SK-N-SH (cell line): ENCODE measurements around the gene ST7. TPM values are rescaled to one million over a fixed set of nuclear protein-coding genes. Genes with fewer than 3 reads are reported as not detected.
A peak's percentile ranks its signal among the peaks of the same experiment; 100 is the strongest.

Experiments used
- CTCF ChIA-PET: fragments of 300-600, 350-600 bp; formaldehyde crosslinking; extraction: SDS; loops from one replicate; lab custom pipeline; 2021; lab: Yijun Ruan, JAX
- POLR2A ChIA-PET: fragments of 350-600 bp; sonication (Branson Sonifier 250); formaldehyde crosslinking; extraction: SDS; loops from one replicate; lab custom pipeline; 2020; ENCODE audit warnings: antibody characterized with exemption, inconsistent platforms; lab: Yijun Ruan, JAX
- DNase-seq: peaks from one replicate; pipeline ENCODE4 v3.0.0; 2012
- H2AFZ ChIP-seq: fragments of 200-600 bp; sonication (generic); 2 replicates; pipeline ENCODE4 v1.8.1; 2016; ENCODE audit warnings: antibody characterized with exemption, mild to moderate bottlenecking, low read depth
- H3F3A ChIP-seq: fragments of 200-600 bp; sonication (generic); replicated peaks from 2 replicates; pipeline ENCODE3; 2016; ENCODE audit warnings: antibody characterized with exemption, mild to moderate bottlenecking; ENCODE audit not compliant: insufficient read depth
- H3K27ac ChIP-seq, 2 experiments: fragments of 200-500 bp in 1 of 2; fragments of 200-600 bp in 1 of 2; sonication (Bioruptor generic) in 1 of 2; sonication (generic), shearing (Covaris generic) in 1 of 2; 2 replicates each; pipeline versions ENCODE4 v1.5.1 to v1.6.1; 2014 to 2016; ENCODE audit warnings: low read depth in 2 of 2, inconsistent platforms in 1 of 2, low read length in 1 of 2, mild to moderate bottlenecking in 1 of 2, mixed read lengths in 1 of 2
- H3K27me3 ChIP-seq: fragments of 200-600 bp; sonication (generic), shearing (Covaris generic); 2 replicates; pipeline ENCODE4 v1.6.1; 2016; ENCODE audit warnings: mixed run types; ENCODE audit not compliant: insufficient read depth
- H3K36me3 ChIP-seq, 2 experiments: fragments of 200-500 bp in 1 of 2; fragments of 200-600 bp in 1 of 2; sonication (Bioruptor generic) in 1 of 2; sonication (generic) in 1 of 2; replicated peaks in 1 of 2; 2 replicates each; pipeline versions ENCODE3 to v1.5.1; 2014 to 2016; ENCODE audit warnings: low read length in 1 of 2, mild to moderate bottlenecking in 1 of 2; ENCODE audit not compliant: insufficient read depth in 2 of 2, control insufficient read depth in 1 of 2
- H3K4me1 ChIP-seq, 2 experiments: fragments of 200-500 bp in 1 of 2; fragments of 200-600 bp in 1 of 2; sonication (Bioruptor generic) in 1 of 2; sonication (generic), shearing (Covaris generic) in 1 of 2; 2 replicates each; pipeline versions ENCODE4 v1.5.1 to v1.6.1; 2014 to 2016; ENCODE audit warnings: low read depth in 1 of 2, low read length in 1 of 2, mixed run types in 1 of 2; ENCODE audit not compliant: insufficient read depth in 2 of 2, control insufficient read depth in 1 of 2
- H3K4me2 ChIP-seq: fragments of 200-600 bp; sonication (generic), shearing (Covaris generic); 2 replicates; pipeline ENCODE4 v1.6.1; 2017; ENCODE audit warnings: mixed run types
- H3K4me3 ChIP-seq, 2 experiments: fragments of 200-500 bp in 1 of 2; fragments of 200-600 bp in 1 of 2; sonication (Bioruptor generic) in 1 of 2; sonication (generic), shearing (Covaris generic) in 1 of 2; 2 replicates each; pipeline versions ENCODE4 v1.5.1 to v1.8.1; 2014 to 2016; ENCODE audit warnings: low read depth in 2 of 2, inconsistent platforms in 1 of 2, low read length in 1 of 2, mild to moderate bottlenecking in 1 of 2, mixed read lengths in 1 of 2, moderate library complexity in 1 of 2
- H3K79me2 ChIP-seq: fragments of 200-600 bp; sonication (generic); 2 replicates; pipeline ENCODE4 v1.8.1; 2017; ENCODE audit warnings: mild to moderate bottlenecking; ENCODE audit not compliant: insufficient read depth
- H3K9ac ChIP-seq: fragments of 200-600 bp; sonication (generic); 2 replicates; pipeline ENCODE4 v1.6.1; 2017; ENCODE audit warnings: mixed run types
- H3K9me2 ChIP-seq: fragments of 200-600 bp; sonication (generic); 2 replicates; pipeline ENCODE4 v1.6.1; 2017; ENCODE audit warnings: mixed run types
- H3K9me3 ChIP-seq: fragments of 200-600 bp; sonication (generic); 2 replicates; pipeline ENCODE4 v1.6.1; 2017; ENCODE audit warnings: mixed run types, mild to moderate bottlenecking, moderate library complexity
- H4K20me1 ChIP-seq: fragments of 200-600 bp; sonication (generic); 2 replicates; pipeline ENCODE4 v1.6.1; 2017; ENCODE audit warnings: mild to moderate bottlenecking, mixed run types; ENCODE audit not compliant: insufficient read depth
- EP300 ChIP-seq, 2 experiments: IDR thresholded peaks; 2 replicates each; pipeline versions ENCODE4 v1.4.0 to v1.6.1; 2012; ENCODE audit warnings: borderline replicate concordance in 1 of 2, low read depth in 1 of 2, low read length in 1 of 2
- EZH2phosphoT487 ChIP-seq: fragments of 200-600 bp; sonication (generic); IDR thresholded peaks from 2 replicates; pipeline ENCODE4 v1.6.1; 2017; ENCODE audit warnings: low read depth, mixed run types, mild to moderate bottlenecking, antibody characterized with exemption, moderate library complexity, borderline replicate concordance
- FOSL2 ChIP-seq: IDR thresholded peaks from 2 replicates; pipeline ENCODE4 v1.4.0; 2012; ENCODE audit warnings: low read depth, mild to moderate bottlenecking, moderate library complexity, borderline replicate concordance
- FOXM1 ChIP-seq: IDR thresholded peaks from 2 replicates; pipeline ENCODE4 v1.4.0; 2012; ENCODE audit warnings: low read depth, mild to moderate bottlenecking
- JUND ChIP-seq: IDR thresholded peaks from 2 replicates; pipeline ENCODE4 v1.4.0; 2012
- MAX ChIP-seq: IDR thresholded peaks from 2 replicates; pipeline ENCODE4 v1.4.0; 2012; ENCODE audit warnings: low read depth
- MEF2A ChIP-seq: IDR thresholded peaks from 2 replicates; pipeline ENCODE4 v1.4.0; 2012; ENCODE audit warnings: low read depth, borderline replicate concordance
- MXI1 ChIP-seq: IDR thresholded peaks from 2 replicates; pipeline ENCODE4 v1.6.1; 2012; ENCODE audit warnings: mild to moderate bottlenecking, low read depth, low read length, improper control_type of control experiment
- NFIC ChIP-seq: IDR thresholded peaks from 2 replicates; pipeline ENCODE4 v1.4.0; 2012; ENCODE audit warnings: borderline replicate concordance
- PBX3 ChIP-seq: IDR thresholded peaks from 2 replicates; pipeline ENCODE4; 2012
- RAD21 ChIP-seq: IDR thresholded peaks from 2 replicates; pipeline ENCODE4 v1.6.1; 2012; ENCODE audit warnings: mild to moderate bottlenecking, low read length
- RCOR1 ChIP-seq: fragments of 150-350 bp; IDR thresholded peaks from 2 replicates; pipeline ENCODE4 v1.6.1; 2017; ENCODE audit warnings: antibody characterized with exemption, low read length
- REST ChIP-seq: IDR thresholded peaks from 2 replicates; pipeline ENCODE4 v1.6.1; 2012; ENCODE audit warnings: mild to moderate bottlenecking, low read depth, low read length, moderate library complexity
- RXRA ChIP-seq: IDR thresholded peaks from 2 replicates; pipeline ENCODE4 v1.4.0; 2012; ENCODE audit warnings: low read depth, mild to moderate bottlenecking, borderline replicate concordance
- TCF12 ChIP-seq: IDR thresholded peaks from 2 replicates; pipeline ENCODE4 v1.4.0; 2012
- TEAD4 ChIP-seq: IDR thresholded peaks from 2 replicates; pipeline ENCODE4 v1.4.0; 2012; ENCODE audit warnings: mild to moderate bottlenecking, borderline replicate concordance; ENCODE audit not compliant: insufficient read depth
- USF1 ChIP-seq: IDR thresholded peaks from 2 replicates; pipeline ENCODE4 v1.4.0; 2012; ENCODE audit warnings: low read depth, borderline replicate concordance
- USF2 ChIP-seq: fragments of 150-350 bp; IDR thresholded peaks from 2 replicates; pipeline ENCODE4 v1.6.1; 2017; ENCODE audit warnings: antibody characterized with exemption, low read length, low read depth, borderline replicate concordance
- YY1 ChIP-seq: IDR thresholded peaks from 2 replicates; pipeline ENCODE4 v1.4.0; 2012; ENCODE audit warnings: low read depth, mild to moderate bottlenecking
- ZBTB33 ChIP-seq: IDR thresholded peaks from 2 replicates; pipeline ENCODE4 v1.4.0; 2012; ENCODE audit warnings: low read depth, borderline replicate concordance
- WGBS: methylation state at CpG from one replicate; pipeline ENCODE4 v1.1.6; 2017; ENCODE audit warnings: low lambda C conversion rate; 5-methylcytosine and 5-hydroxymethylcytosine counted together
- polyA plus RNA-seq, 3 experiments: library from polyadenylated mRNA; depleted of rRNA; stranded (reverse); fragments of >200 nt; gene quantifications; 2 replicates each; pipeline ENCODE4 v1.2.3, GENCODE V29; 2012

The ST7 gene
- polyA plus RNA-seq, 1 of the 3 experiments (the other 2 are of a cell fraction): 23.5 TPM

GRCh38 chr7:117098457-117098856, 145.2 kb downstream of the ST7 start:
- peaks cover 4 to 9% of the 10 kb centered on the region in 2 experiments; a peak in 3 of 4 replicates for H3K4me1 ChIP-seq
- peak overlapping the region; percentile 35; the same call in 1 of the 2 replicates for H3K9ac ChIP-seq
- H3K27ac ChIP-seq: peak overlapping the region in 1 of 2 experiments; percentile 96; a peak in 2 of 4 replicates
- no peak overlapping the region for H2AFZ ChIP-seq
- H3K9me3 ChIP-seq: no peaks in the 10 kb centered on the region
- no peaks in the 10 kb centered on the region for H3K9me2 ChIP-seq
- no peak overlapping the region for H3K4me3 ChIP-seq
- POLR2A ChIA-PET: no interaction called here
- peaks cover 0 to 10% of the 10 kb centered on the region in 2 experiments for H3K36me3 ChIP-seq
- DNase-seq: no peak
- H3K4me2 ChIP-seq: peak overlapping the region; percentile 43
- WGBS: 9% methylated on average over 1 of the region's 1 CpG
- TF ChIP-seq MEF2A (peak; percentile 50; the same call in 1 of the 2 replicates), FOXM1 (no peak), PBX3 (peak; percentile 52; the same call in 1 of the 2 replicates), JUND (peak; percentile 92), USF2 (no peak), USF1 (no peak), ZBTB33 (peak; percentile 24; the same call in 1 of the 2 replicates), EZH2phosphoT487 (no peak), REST (no peak), TCF12 (peak; percentile 76), MAX (0 out of 2 replicates have a peak, but pooled peaks have one; percentile 57), MXI1 (no peak), YY1 (no peak), FOSL2 (peak; percentile 93), EP300 (IDR thresholded peaks at IDR 0.05; ENCODE audit: borderline replicate concordance in 1 of 2, low read depth in 1 of 2, low read length in 1 of 2) (peak in 1 of 2 experiments; percentile 60; a peak in 1 of 4 replicates), RCOR1 (no peak), RXRA (peak; percentile 63; the same call in 1 of the 2 replicates), TEAD4 (peak; percentile 37; the same call in 1 of the 2 replicates), RAD21 (no peak), NFIC (peak; percentile 73)
- CTCF ChIA-PET: interaction anchor here (1.4 to 1.7 kb wide), 2 partner anchors 12 to 20 kb away, joined by 4 to 5 read pairs; no protein-coding TSS in a partner anchor
- peaks cover 19% of the 10 kb centered on the region for H3F3A ChIP-seq
- H4K20me1 ChIP-seq: no peaks in the 10 kb centered on the region
- H3K79me2 ChIP-seq: peaks cover 6% of the 10 kb centered on the region
- no peaks in the 10 kb centered on the region for H3K27me3 ChIP-seq
